Measurements from ENCODE around the gene EPS15.
"Not testable (repeated sequence)": the region's sequence is repeated elsewhere in the genome, so short reads cannot be mapped to it uniquely, and the experiment has no call there.

EPS15 gene

GRCh38 chr1:51444534-51445192 is 74.4 kb downstream of the EPS15 start:
- H3K4me3 ChIP-seq (ENCODE audit: low read length) = no peak overlapping the region
- TF ChIP-seq ZNF274 (IDR thresholded peaks at IDR 0.05; ENCODE audit: low read depth, low read length) = no peak

DNA sequence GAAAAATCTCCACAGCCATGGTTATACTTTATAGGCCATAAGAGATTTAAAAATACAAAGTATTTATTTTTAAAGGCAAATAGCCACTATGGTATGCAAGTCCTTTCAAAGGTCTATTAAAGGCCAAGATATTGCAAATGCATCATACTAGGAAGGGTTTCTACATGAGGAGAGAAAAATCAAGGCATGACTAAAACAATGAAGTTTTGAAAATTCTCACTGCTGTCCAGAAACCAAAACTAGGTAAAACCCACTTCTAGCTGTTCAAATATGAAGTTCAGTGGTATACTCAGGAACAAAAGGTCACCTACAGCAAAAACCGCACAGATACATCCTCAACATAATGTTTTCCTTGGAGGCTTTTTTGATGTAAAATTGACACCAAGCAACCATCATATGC is 75.0 kb downstream of the EPS15 start:
- H3K4me3 ChIP-seq (ENCODE audit: low read length) = no peak overlapping the region
- no peak for TF ChIP-seq ZNF274 (IDR thresholded peaks at IDR 0.05; ENCODE audit: low read depth, low read length)

GRCh38 chr1:51443555-51443954 is 75.5 kb downstream of the EPS15 start:
- H3K4me3 ChIP-seq (ENCODE audit: low read length) = no peak overlapping the region
- TF ChIP-seq ZNF274 (IDR thresholded peaks at IDR 0.05; ENCODE audit: low read depth, low read length) = no peak

GRCh38 chr1:51442616-51443015 is 76.5 kb downstream of the EPS15 start:
- no peak overlapping the region for H3K4me3 ChIP-seq (ENCODE audit: low read length)
- no peak for TF ChIP-seq ZNF274 (IDR thresholded peaks at IDR 0.05; ENCODE audit: low read depth, low read length)

- no peak overlapping the region for H3K4me3 ChIP-seq (ENCODE audit: low read length)
- no peak for TF ChIP-seq ZNF274 (IDR thresholded peaks at IDR 0.05; ENCODE audit: low read depth, low read length)
Observed at GRCh38 chr1:51442198-51442597, 76.9 kb downstream of the EPS15 start.

GRCh38 chr1:51439895-51440294 is 79.2 kb downstream of the EPS15 start:
- no peak overlapping the region for H3K4me3 ChIP-seq (ENCODE audit: low read length)
- no peak for TF ChIP-seq ZNF274 (IDR thresholded peaks at IDR 0.05; ENCODE audit: low read depth, low read length)

DNA sequence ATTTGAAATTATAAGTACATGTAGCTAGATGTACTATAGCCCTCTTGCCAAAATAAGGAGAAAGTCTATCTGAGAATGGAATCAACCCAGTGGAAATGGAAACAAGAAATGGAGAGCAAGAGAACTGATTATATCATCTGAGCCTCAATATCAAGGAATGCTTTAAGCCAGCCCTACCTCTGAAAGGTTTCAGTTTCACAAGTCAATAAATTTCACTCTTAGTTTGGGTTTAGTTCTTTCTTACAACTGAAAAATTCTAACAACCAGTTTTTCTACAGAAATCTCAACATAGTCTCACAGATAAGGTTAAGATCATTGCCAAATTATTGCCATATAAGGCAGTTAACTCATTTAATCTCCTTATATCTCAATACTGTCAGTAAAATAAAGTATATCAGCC is 80.0 kb downstream of the EPS15 start:
- H3K4me3 ChIP-seq (ENCODE audit: low read length) = no peak overlapping the region
- no peak for TF ChIP-seq ZNF274 (IDR thresholded peaks at IDR 0.05; ENCODE audit: low read depth, low read length)

- not testable (repeated sequence) for H3K4me3 ChIP-seq (ENCODE audit: low read length)
Observed at GRCh38 chr1:51437391-51437790, 81.7 kb downstream of the EPS15 start.

DNA sequence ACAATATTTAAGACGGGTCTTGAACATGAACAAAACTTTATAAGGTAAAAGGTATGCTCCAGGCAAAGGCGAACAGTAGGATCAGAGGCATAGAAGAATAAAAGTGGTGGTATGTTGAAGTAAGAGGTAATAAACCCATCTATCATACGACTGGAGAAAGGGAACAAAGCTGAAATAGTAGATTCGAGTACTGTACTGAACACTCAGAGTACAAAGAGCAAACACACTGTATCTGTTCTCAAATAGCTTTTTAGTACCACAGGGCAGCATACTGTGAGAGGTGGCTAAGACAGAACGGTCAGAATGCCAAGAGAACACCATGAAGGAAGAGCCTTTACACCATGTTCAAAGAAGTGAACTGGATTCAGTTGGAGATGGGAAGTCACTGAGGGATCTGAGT is 83.2 kb downstream of the EPS15 start:
- no peak overlapping the region for H3K4me3 ChIP-seq (ENCODE audit: low read length)
- no peak for TF ChIP-seq ZNF274 (IDR thresholded peaks at IDR 0.05; ENCODE audit: low read depth, low read length)

- H3K4me3 ChIP-seq (ENCODE audit: low read length) = no peak overlapping the region
- TF ChIP-seq ZNF274 (IDR thresholded peaks at IDR 0.05; ENCODE audit: low read depth, low read length) = no peak
Observed at GRCh38 chr1:51433972-51434510, 85.0 kb downstream of the EPS15 start.

DNA sequence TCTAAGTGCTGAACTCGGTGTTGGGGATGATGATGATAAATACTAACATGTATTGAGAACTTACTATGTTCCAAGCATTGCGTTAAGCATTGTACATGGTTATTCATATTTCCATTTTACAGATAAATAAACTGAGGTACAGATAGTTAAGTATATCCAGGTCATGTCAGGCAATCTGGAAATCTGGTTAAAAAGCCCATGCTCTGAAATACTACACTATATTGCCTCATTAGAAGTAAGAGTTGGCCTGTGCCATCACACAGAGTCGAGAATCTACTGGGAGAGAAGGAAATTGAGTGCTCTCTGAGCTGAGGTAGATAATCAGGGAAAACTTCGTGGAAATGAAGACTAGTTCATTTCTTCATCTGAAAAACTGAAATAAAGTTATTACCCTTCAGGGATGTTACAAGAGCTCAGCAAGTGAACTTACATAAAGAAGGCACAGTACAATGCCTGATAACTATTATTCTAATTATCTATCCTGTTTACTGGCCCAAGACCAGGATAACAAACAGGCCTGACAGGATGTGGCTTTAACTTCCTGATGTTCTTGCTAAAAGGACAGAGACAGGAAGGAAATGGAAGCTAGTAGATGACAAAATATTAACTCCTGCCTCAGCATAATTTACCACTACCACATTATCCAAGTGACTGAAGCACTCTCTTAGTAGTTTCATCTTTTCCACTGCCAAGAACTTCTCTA is 85.6 kb downstream of the EPS15 start:
- no peak for TF ChIP-seq ZNF274 (IDR thresholded peaks at IDR 0.05; ENCODE audit: low read depth, low read length)
- no peak overlapping the region for H3K4me3 ChIP-seq (ENCODE audit: low read length)

GRCh38 chr1:51432146-51432545 is 86.9 kb downstream of the EPS15 start:
- no peak overlapping the region for H3K4me3 ChIP-seq (ENCODE audit: low read length)
- no peak for TF ChIP-seq ZNF274 (IDR thresholded peaks at IDR 0.05; ENCODE audit: low read depth, low read length)

GRCh38 chr1:51427438-51427837 is 91.6 kb downstream of the EPS15 start:
- H3K4me3 ChIP-seq (ENCODE audit: low read length) = no peak overlapping the region
- no peak for TF ChIP-seq ZNF274 (IDR thresholded peaks at IDR 0.05; ENCODE audit: low read depth, low read length)

DNA sequence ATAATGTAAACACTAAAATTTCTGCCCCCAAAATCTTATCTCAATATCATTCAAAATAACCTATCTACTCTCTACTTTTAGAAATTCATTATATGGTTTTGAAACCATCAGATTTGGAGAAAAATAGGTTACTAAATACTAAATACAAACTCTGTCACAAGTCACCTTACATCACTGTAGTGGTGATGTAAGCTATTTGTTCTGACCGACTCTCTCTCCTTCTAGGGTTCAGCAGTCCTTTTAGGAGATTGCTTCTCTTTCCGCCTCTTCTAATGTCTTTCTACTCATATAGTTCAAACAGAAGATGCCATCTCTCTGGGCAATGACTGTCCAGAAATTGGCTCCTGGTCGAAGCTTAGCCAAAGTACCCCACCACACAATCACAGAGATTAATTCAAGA is 93.1 kb downstream of the EPS15 start:
- H3K4me3 ChIP-seq (ENCODE audit: low read length) = no peak overlapping the region
- TF ChIP-seq ZNF274 (IDR thresholded peaks at IDR 0.05; ENCODE audit: low read depth, low read length) = no peak

- TF ChIP-seq ZNF274 (IDR thresholded peaks at IDR 0.05; ENCODE audit: low read depth, low read length) = no peak
- H3K4me3 ChIP-seq (ENCODE audit: low read length) = no peak overlapping the region
Observed at GRCh38 chr1:51425273-51425672, 93.8 kb downstream of the EPS15 start.
